ENCODE measurements around the gene ABCC3. TPM values are rescaled to one million over a fixed set of nuclear protein-coding genes. Genes with fewer than 3 reads are reported as not detected.

ABCC3 gene
- total and polyA plus RNA-seq, 8 donors = 13.6 to 1,043 (median 188) TPM

- TF ChIP-seq POLR2A (IDR thresholded peaks at IDR 0.05) (no peak), CTCF (IDR thresholded peaks at IDR 0.05) (no peak), EP300 (IDR thresholded peaks at IDR 0.05) (no peak), POLR2AphosphoS5 (IDR thresholded peaks at IDR 0.05) (no peak)
- intact Hi-C loops (cut with DNase I; ENCODE audit: low total_unique reads) = no loop called here
- WGBS, 5 donors = 33 to 56% (median 49%) methylated on average over 6 to 10 of the region's 10 CpGs
- H3K27ac ChIP-seq = no peak overlapping the region
- peaks cover 16 to 21% (median 18%) of the 10 kb centered on the region in 4 donors for H3K4me1 ChIP-seq
- H3K9me3 ChIP-seq = no peaks in the 10 kb centered on the region
- peak; percentile 49 to 86 for DNase-seq
- no peak overlapping the region for H3K4me3 ChIP-seq
- H3K27me3 ChIP-seq = no peaks in the 10 kb centered on the region
- no peaks in the 10 kb centered on the region for H3K36me3 ChIP-seq
Measured at GRCh38 chr17:50593321-50593720, 41.4 kb upstream of the ABCC3 start.

GRCh38 chr17:50594128-50594823, 40.4 kb upstream of the ABCC3 start:
- no peak for TF ChIP-seq POLR2A (IDR thresholded peaks at IDR 0.05)
- no peaks in the 10 kb centered on the region for H3K36me3 ChIP-seq
- no peaks in the 10 kb centered on the region for H3K27me3 ChIP-seq
- peaks cover 7 to 11% (median 9%) of the 10 kb centered on the region in 4 donors for H3K4me1 ChIP-seq
- intact Hi-C loops (cut with DNase I; ENCODE audit: low total_unique reads) = no loop called here
- DNase-seq = no peak
- 84 to 86% (median 85%) methylated on average over 11 of the region's 11 CpGs for WGBS, 5 donors
- no peaks in the 10 kb centered on the region for H3K9me3 ChIP-seq
- H3K27ac ChIP-seq = no peak overlapping the region
- H3K4me3 ChIP-seq = no peak overlapping the region

GRCh38 chr17:50594892-50595291, 39.8 kb upstream of the ABCC3 start:
- H3K9me3 ChIP-seq = no peaks in the 10 kb centered on the region
- H3K27me3 ChIP-seq = no peaks in the 10 kb centered on the region
- TF ChIP-seq POLR2A (IDR thresholded peaks at IDR 0.05) (no peak), EP300 (IDR thresholded peaks at IDR 0.05) (no peak), CTCF (IDR thresholded peaks at IDR 0.05) (no peak), POLR2AphosphoS5 (IDR thresholded peaks at IDR 0.05) (no peak)
- intact Hi-C loops (cut with DNase I; ENCODE audit: low total_unique reads) = no loop called here
- H3K36me3 ChIP-seq = no peaks in the 10 kb centered on the region
- H3K27ac ChIP-seq = no peak overlapping the region
- H3K4me1 ChIP-seq = peaks cover 2 to 5% (median 4%) of the 10 kb centered on the region in 4 donors
- no peak for DNase-seq
- H3K4me3 ChIP-seq = no peak overlapping the region
- 90 to 93% (median 91%) methylated on average over 21 of the region's 21 CpGs for WGBS, 5 donors

GRCh38 chr17:50596191-50597037, 38.3 kb upstream of the ABCC3 start:
- 67 to 85% (median 68%) methylated on average over 25 to 34 of the region's 34 CpGs for WGBS, 5 donors
- intact Hi-C loops (cut with DNase I; ENCODE audit: low total_unique reads) = no loop called here
- no peaks in the 10 kb centered on the region for H3K36me3 ChIP-seq
- H3K27me3 ChIP-seq = no peaks in the 10 kb centered on the region
- no peak overlapping the region for H3K27ac ChIP-seq
- H3K4me3 ChIP-seq = no peak overlapping the region
- no peaks in the 10 kb centered on the region for H3K4me1 ChIP-seq
- DNase-seq = peak in 1 of 2 donors; percentile 39
- TF ChIP-seq POLR2AphosphoS5 (IDR thresholded peaks at IDR 0.05) (no peak), CTCF (IDR thresholded peaks at IDR 0.05) (peak in 1 of 7 experiments; percentile 23)
- H3K9me3 ChIP-seq = no peaks in the 10 kb centered on the region

Data from stomach (tissue), 9 donors.